K562 (cell line): ENCODE results near the gene CDC5L. TPM values are rescaled to one million over a fixed set of nuclear protein-coding genes. Genes with fewer than 3 reads are reported as not detected.

ENCODE experiments used
- ARHGAP35 ChIP-seq: fragments of 450-650 bp; IDR thresholded peaks from 2 replicates; pipeline ENCODE4 v1.6.1; 2018; ENCODE audit not compliant: partially characterized antibody
- HDAC3 ChIP-seq: fragments of 450-650 bp; IDR thresholded peaks from 2 replicates; pipeline ENCODE4 v1.6.1; 2018; ENCODE audit warnings: borderline replicate concordance, mild to moderate bottlenecking, moderate library complexity; ENCODE audit not compliant: partially characterized antibody
- MAFF ChIP-seq: IDR thresholded peaks from 2 replicates; pipeline ENCODE4 v1.6.1; 2012; ENCODE audit warnings: low read length, improper control_type of control experiment
- NBN ChIP-seq: fragments of 450-650 bp; IDR thresholded peaks from 2 replicates; pipeline ENCODE4 v1.6.1; 2016; ENCODE audit warnings: low read depth, mild to moderate bottlenecking
- NONO ChIP-seq, 2 experiments: fragments of 200-400 bp in 1 of 2; fragments of 450-650 bp in 1 of 2; formaldehyde crosslinking in 1 of 2; IDR thresholded peaks; 2 replicates each; pipeline ENCODE4 v1.6.1; 2017; ENCODE audit warnings: low read depth in 2 of 2, mild to moderate bottlenecking in 2 of 2, moderate library complexity in 2 of 2, low read length in 1 of 2
- NR2C2 ChIP-seq, 2 experiments: fragments of 200-800 bp in 1 of 2; sonication (Bioruptor generic) in 1 of 2; sonication (generic) in 1 of 2; formaldehyde crosslinking in 1 of 2; IDR thresholded peaks; 2 replicates each; pipeline versions ENCODE4 v1.6.1 to v1.8.0; 2016 to 2022; ENCODE audit warnings: mild to moderate bottlenecking in 1 of 2, missing compliant biosample characterization in 1 of 2, missing genetic modification characterization in 1 of 2, missing genetic modification reagents in 1 of 2
- PCBP1 ChIP-seq: fragments of 200-400 bp; formaldehyde crosslinking; IDR thresholded peaks from 2 replicates; pipeline ENCODE4 v1.6.1; 2018; ENCODE audit warnings: mild to moderate bottlenecking, low read depth, low read length; ENCODE audit not compliant: poor library complexity, severe bottlenecking
- PHF8 ChIP-seq: fragments of 200-600 bp; sonication (generic); IDR thresholded peaks from 2 replicates; pipeline ENCODE4 v1.6.1; 2012; ENCODE audit warnings: mixed run types, mild to moderate bottlenecking, inconsistent platforms, low read length, moderate library complexity, borderline replicate concordance
- RB1 ChIP-seq: fragments of 450-650 bp; IDR thresholded peaks from 2 replicates; pipeline ENCODE4 v1.6.1; 2017; ENCODE audit warnings: low read depth, mild to moderate bottlenecking
- SMARCE1 ChIP-seq: fragments of 450-650 bp; IDR thresholded peaks from 2 replicates; pipeline ENCODE4 v1.7.1; 2016; ENCODE audit warnings: mild to moderate bottlenecking
- SP1 ChIP-seq: sonication (generic); formaldehyde crosslinking; IDR thresholded peaks from 2 replicates; pipeline ENCODE4 v1.8.1; 2022; ENCODE audit warnings: mild to moderate bottlenecking, missing genetic modification reagents
- SP2 ChIP-seq: IDR thresholded peaks from 2 replicates; pipeline ENCODE4 v1.6.1; 2011; ENCODE audit warnings: mild to moderate bottlenecking, low read depth, low read length, moderate library complexity; ENCODE audit not compliant: poor library complexity, severe bottlenecking; ENCODE audit errors: extremely low read depth
- TCF7L2 ChIP-seq: fragments of 150-350 bp; IDR thresholded peaks from 2 replicates; pipeline ENCODE4 v1.6.1; 2016; ENCODE audit warnings: low read depth, mild to moderate bottlenecking, low read length, moderate library complexity
- ZFP36 ChIP-seq: fragments of 150-350 bp; IDR thresholded peaks from 2 replicates; pipeline ENCODE4 v1.6.1; 2018; ENCODE audit warnings: low read length, low read depth; ENCODE audit not compliant: partially characterized antibody
- polyA plus RNA-seq, 8 experiments: library from polyadenylated mRNA; depleted of rRNA in 4 of 8; stranded (reverse) in 5 of 8; unstranded in 3 of 8; fragments of >200 nt; fragmentation: Nextera tagmentation in 2 of 8; fragmentation: Illumina TruSeq in 1 of 8; extraction: Ambion mirVana in 2 of 8; extraction: Trizol in 1 of 8; gene quantifications; 2 replicates each; pipeline versions ENCODE4 v1.2.1 to v1.2.3, GENCODE V29; 2011 to 2014; ENCODE audit warnings: inconsistent platforms in 1 of 8, missing spikeins in 1 of 8
- total RNA-seq, 7 experiments: library from RNA; depleted of rRNA in 6 of 7; stranded (reverse); fragments of >200 nt in 6 of 7; fragmentation: Illumina TruSeq in 2 of 7; extraction: Trizol in 2 of 7; gene quantifications; 2 replicates each; pipeline versions ENCODE4 v1.2.1 to v1.2.3, GENCODE V29; 2011 to 2021; ENCODE audit warnings: low replicate concordance in 1 of 7
- TF ChIP-seq, protein P1 (sequence below), 2 experiments: fragments of 450-650 bp; IDR thresholded peaks; 2 replicates each; pipeline ENCODE4 v1.6.1; 2018; ENCODE audit warnings: mild to moderate bottlenecking in 2 of 2, low read depth in 1 of 2; ENCODE audit not compliant: partially characterized antibody in 2 of 2
- TF ChIP-seq, protein P2 (sequence below): fragments of 250-450 bp; sonication (Bioruptor Pico); IDR thresholded peaks from 2 replicates; pipeline ENCODE4 v1.4.0; 2020

The CDC5L gene
- total and polyA plus RNA-seq, 9 of the 15 experiments (the other 6 are each of a cell fraction or from before 2014, with no cell fraction given): 22.3 to 44.2 (median 30.8) TPM

DNA sequence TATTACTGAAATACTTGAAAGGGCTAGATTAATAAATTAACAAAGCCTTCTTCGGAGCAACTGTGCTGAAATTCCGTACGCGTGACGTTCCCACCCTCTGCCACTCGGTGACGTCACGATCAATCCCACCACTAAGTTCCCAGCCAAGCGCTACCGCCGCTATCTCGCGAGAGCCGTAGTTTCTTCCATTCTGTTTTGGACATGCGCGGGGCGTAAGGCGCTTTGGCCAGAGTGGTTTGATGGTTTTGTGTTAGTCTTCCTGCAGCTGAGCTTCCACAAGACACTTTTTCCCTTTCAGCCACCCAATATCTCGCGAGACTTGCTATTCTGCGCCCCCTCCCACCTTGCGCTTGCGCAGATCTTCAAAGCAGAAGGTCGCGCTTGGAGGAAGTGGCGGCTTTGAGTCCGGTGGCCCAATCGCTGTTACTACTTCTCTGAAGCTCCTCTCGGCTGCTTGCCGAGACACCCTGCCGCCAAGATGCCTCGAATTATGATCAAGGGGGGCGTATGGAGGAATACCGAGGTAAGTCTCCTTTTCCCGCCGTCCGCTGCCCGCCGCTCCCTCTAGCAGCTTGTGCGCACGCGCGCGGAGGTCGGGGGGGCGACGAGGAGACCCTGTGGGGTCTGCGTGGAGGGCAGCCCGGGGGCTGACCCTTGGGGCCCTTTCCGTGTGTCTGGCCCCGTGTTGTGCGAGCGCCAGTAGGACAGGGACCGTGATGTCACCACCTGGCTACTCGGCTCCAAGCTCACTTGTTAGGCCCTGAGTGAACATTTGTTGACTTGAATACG is at the start of gene CDC5L (continued):
- TF ChIP-seq ZFP36 (no peak), PHF8 (peak; percentile 90), NONO (IDR thresholded peaks at IDR 0.05; ENCODE audit: low read depth in 2 of 2, low read length in 1 of 2) (0 out of 4 replicates have a peak, but pooled peaks of 1 of the 2 experiments have one; percentile 23), MAFF (peak; percentile 95), SMARCE1 (peak; percentile 3; the same call in 1 of the 2 replicates), PCBP1 (peak; percentile 51), TCF7L2 (peak; percentile 76), ARHGAP35 (peak; percentile 99), SP1 (CRISPR knock-in tag) (peak; percentile 84), RB1 (peak; percentile 98), HDAC3 (peak; percentile 88), SP2 (no peak), NBN (peak; percentile 98), NR2C2 (CRISPR knock-in tag; IDR thresholded peaks at IDR 0.05) (0 out of 2 replicates have a peak, but pooled peaks have one; percentile 7), NR2C2 (tag; IDR thresholded peaks at IDR 0.05) (peak; percentile 87)
- TF ChIP-seq, protein P1, sequence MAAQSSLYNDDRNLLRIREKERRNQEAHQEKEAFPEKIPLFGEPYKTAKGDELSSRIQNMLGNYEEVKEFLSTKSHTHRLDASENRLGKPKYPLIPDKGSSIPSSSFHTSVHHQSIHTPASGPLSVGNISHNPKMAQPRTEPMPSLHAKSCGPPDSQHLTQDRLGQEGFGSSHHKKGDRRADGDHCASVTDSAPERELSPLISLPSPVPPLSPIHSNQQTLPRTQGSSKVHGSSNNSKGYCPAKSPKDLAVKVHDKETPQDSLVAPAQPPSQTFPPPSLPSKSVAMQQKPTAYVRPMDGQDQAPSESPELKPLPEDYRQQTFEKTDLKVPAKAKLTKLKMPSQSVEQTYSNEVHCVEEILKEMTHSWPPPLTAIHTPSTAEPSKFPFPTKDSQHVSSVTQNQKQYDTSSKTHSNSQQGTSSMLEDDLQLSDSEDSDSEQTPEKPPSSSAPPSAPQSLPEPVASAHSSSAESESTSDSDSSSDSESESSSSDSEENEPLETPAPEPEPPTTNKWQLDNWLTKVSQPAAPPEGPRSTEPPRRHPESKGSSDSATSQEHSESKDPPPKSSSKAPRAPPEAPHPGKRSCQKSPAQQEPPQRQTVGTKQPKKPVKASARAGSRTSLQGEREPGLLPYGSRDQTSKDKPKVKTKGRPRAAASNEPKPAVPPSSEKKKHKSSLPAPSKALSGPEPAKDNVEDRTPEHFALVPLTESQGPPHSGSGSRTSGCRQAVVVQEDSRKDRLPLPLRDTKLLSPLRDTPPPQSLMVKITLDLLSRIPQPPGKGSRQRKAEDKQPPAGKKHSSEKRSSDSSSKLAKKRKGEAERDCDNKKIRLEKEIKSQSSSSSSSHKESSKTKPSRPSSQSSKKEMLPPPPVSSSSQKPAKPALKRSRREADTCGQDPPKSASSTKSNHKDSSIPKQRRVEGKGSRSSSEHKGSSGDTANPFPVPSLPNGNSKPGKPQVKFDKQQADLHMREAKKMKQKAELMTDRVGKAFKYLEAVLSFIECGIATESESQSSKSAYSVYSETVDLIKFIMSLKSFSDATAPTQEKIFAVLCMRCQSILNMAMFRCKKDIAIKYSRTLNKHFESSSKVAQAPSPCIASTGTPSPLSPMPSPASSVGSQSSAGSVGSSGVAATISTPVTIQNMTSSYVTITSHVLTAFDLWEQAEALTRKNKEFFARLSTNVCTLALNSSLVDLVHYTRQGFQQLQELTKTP (IDR thresholded peaks at IDR 0.05; ENCODE audit: low read depth in 1 of 2, partially characterized antibody in 2 of 2): no peak
- TF ChIP-seq, protein P2, sequence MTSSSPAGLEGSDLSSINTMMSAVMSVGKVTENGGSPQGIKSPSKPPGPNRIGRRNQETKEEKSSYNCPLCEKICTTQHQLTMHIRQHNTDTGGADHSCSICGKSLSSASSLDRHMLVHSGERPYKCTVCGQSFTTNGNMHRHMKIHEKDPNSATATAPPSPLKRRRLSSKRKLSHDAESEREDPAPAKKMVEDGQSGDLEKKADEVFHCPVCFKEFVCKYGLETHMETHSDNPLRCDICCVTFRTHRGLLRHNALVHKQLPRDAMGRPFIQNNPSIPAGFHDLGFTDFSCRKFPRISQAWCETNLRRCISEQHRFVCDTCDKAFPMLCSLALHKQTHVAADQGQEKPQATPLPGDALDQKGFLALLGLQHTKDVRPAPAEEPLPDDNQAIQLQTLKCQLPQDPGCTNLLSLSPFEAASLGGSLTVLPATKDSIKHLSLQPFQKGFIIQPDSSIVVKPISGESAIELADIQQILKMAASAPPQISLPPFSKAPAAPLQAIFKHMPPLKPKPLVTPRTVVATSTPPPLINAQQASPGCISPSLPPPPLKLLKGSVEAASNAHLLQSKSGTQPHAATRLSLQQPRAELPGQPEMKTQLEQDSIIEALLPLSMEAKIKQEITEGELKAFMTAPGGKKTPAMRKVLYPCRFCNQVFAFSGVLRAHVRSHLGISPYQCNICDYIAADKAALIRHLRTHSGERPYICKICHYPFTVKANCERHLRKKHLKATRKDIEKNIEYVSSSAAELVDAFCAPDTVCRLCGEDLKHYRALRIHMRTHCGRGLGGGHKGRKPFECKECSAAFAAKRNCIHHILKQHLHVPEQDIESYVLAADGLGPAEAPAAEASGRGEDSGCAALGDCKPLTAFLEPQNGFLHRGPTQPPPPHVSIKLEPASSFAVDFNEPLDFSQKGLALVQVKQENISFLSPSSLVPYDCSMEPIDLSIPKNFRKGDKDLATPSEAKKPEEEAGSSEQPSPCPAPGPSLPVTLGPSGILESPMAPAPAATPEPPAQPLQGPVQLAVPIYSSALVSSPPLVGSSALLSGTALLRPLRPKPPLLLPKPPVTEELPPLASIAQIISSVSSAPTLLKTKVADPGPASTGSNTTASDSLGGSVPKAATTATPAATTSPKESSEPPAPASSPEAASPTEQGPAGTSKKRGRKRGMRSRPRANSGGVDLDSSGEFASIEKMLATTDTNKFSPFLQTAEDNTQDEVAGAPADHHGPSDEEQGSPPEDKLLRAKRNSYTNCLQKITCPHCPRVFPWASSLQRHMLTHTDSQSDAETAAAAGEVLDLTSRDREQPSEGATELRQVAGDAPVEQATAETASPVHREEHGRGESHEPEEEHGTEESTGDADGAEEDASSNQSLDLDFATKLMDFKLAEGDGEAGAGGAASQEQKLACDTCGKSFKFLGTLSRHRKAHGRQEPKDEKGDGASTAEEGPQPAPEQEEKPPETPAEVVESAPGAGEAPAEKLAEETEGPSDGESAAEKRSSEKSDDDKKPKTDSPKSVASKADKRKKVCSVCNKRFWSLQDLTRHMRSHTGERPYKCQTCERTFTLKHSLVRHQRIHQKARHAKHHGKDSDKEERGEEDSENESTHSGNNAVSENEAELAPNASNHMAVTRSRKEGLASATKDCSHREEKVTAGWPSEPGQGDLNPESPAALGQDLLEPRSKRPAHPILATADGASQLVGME (CRISPR knock-in tag): 0 out of 2 replicates have a peak, but pooled peaks have one; percentile 10
